WERI-Rb-1 (cell line): ENCODE measurements around the gene DPP10.

Experiments
- DNase-seq: peaks from one replicate; pipeline ENCODE4 v3.0.0-alpha.2; 2020
- H3K27ac ChIP-seq: fragments of 250-450 bp; sonication (Bioruptor Pico); 2 replicates; pipeline ENCODE4 v1.5.1; 2020; ENCODE audit warnings: mild to moderate bottlenecking, moderate library complexity
- H3K27me3 ChIP-seq: fragments of 250-450 bp; sonication (Bioruptor Pico); 2 replicates; pipeline ENCODE4 v1.5.1; 2021; ENCODE audit warnings: mild to moderate bottlenecking, low read depth, moderate library complexity; ENCODE audit not compliant: insufficient read depth, severe bottlenecking
- H3K36me3 ChIP-seq: fragments of 250-450 bp; sonication (Bioruptor Pico); 2 replicates; pipeline ENCODE4 v1.5.1; 2020; ENCODE audit warnings: mild to moderate bottlenecking, moderate library complexity
- H3K4me3 ChIP-seq: 2 replicates; pipeline ENCODE4 v1.5.1; 2011; ENCODE audit warnings: low read depth, mild to moderate bottlenecking, control low read depth, low read length
- H3K9me3 ChIP-seq: fragments of 250-450 bp; sonication (Bioruptor Pico); 2 replicates; pipeline ENCODE4 v1.5.1; 2021; ENCODE audit warnings: mild to moderate bottlenecking, moderate library complexity; ENCODE audit not compliant: severe bottlenecking
- CTCF ChIP-seq: IDR thresholded peaks from 2 replicates; pipeline ENCODE4 v1.5.1; 2011; ENCODE audit warnings: low read depth, mild to moderate bottlenecking, control low read depth, inconsistent platforms, low read length

DPP10 gene

GRCh38 chr2:115782286-115782685, 1339.8 kb downstream of the DPP10 start:
- no peaks in the 10 kb centered on the region for H3K9me3 ChIP-seq
- no peak for TF ChIP-seq CTCF
- H3K27me3 ChIP-seq, result no peaks in the 10 kb centered on the region
- H3K4me3 ChIP-seq, result no peak overlapping the region
- no peak for DNase-seq
- H3K36me3 ChIP-seq, result peaks cover 75% of the 10 kb centered on the region
- no peak overlapping the region for H3K27ac ChIP-seq

- H3K4me3 ChIP-seq, result no peak overlapping the region
- H3K27me3 ChIP-seq, result no peaks in the 10 kb centered on the region
- no peaks in the 10 kb centered on the region for H3K9me3 ChIP-seq
- no peak for TF ChIP-seq CTCF
- H3K27ac ChIP-seq, result no peak overlapping the region
- peaks cover 5% of the 10 kb centered on the region; the same call in 1 of the 2 replicates for H3K36me3 ChIP-seq
- DNase-seq, result no peak
These were observed 1353.6 kb downstream of the DPP10 start for GRCh38 chr2:115796078-115796477.

GRCh38 chr2:115807276-115807675, 1364.8 kb downstream of the DPP10 start:
- Histone ChIP-seq H3K27ac (no peak overlapping the region), H3K27me3 (no peaks in the 10 kb centered on the region), H3K36me3 (no peaks in the 10 kb centered on the region; the same call in none of the 2 replicates), H3K9me3 (no peaks in the 10 kb centered on the region), H3K4me3 (no peak overlapping the region)
- TF ChIP-seq CTCF, result no peak
- DNase-seq, result no peak

GRCh38 chr2:115825912-115826311, 1383.5 kb downstream of the DPP10 start:
- DNase-seq, result no peak
- no peaks in the 10 kb centered on the region for H3K9me3 ChIP-seq
- H3K36me3 ChIP-seq, result no peaks in the 10 kb centered on the region; the same call in 1 of the 2 replicates
- no peak overlapping the region for H3K27ac ChIP-seq
- H3K4me3 ChIP-seq, result no peak overlapping the region
- TF ChIP-seq CTCF, result no peak
- no peaks in the 10 kb centered on the region for H3K27me3 ChIP-seq

GRCh38 chr2:115833196-115833595, 1390.8 kb downstream of the DPP10 start:
- Histone ChIP-seq H3K27ac (no peak overlapping the region), H3K36me3 (no peaks in the 10 kb centered on the region), H3K9me3 (no peaks in the 10 kb centered on the region), H3K4me3 (no peak overlapping the region), H3K27me3 (no peaks in the 10 kb centered on the region)
- TF ChIP-seq CTCF, result no peak
- DNase-seq, result no peak

- no peak for TF ChIP-seq CTCF
- no peak overlapping the region for H3K27ac ChIP-seq
- no peaks in the 10 kb centered on the region for H3K9me3 ChIP-seq
- no peaks in the 10 kb centered on the region for H3K27me3 ChIP-seq
- DNase-seq, result no peak
- peaks cover 19% of the 10 kb centered on the region for H3K36me3 ChIP-seq
- H3K4me3 ChIP-seq, result no peak overlapping the region
These were observed 1396.1 kb downstream of the DPP10 start for GRCh38 chr2:115838539-115838938.
